K562 (cell line): Measurements from ENCODE around the gene TTC16. TPM values are rescaled to one million over a fixed set of nuclear protein-coding genes. Genes with fewer than 3 reads are reported as not detected.

ENCODE experiments used
- E2F5 ChIP-seq: sonication (generic); formaldehyde crosslinking; IDR thresholded peaks from 2 replicates; pipeline ENCODE4 v1.8.0; 2022; ENCODE audit warnings: mild to moderate bottlenecking, missing genetic modification reagents
- GABPA ChIP-seq: fragments of 200-800 bp; sonication (Bioruptor generic); conservative IDR thresholded peaks from 2 replicates; pipeline ENCODE4 v1.6.1; 2016; ENCODE audit warnings: low read depth, missing genetic modification characterization, missing compliant biosample characterization
- GTF2F1 ChIP-seq: IDR thresholded peaks from 2 replicates; pipeline ENCODE4 v1.6.1; 2011; ENCODE audit warnings: low read depth, low read length, improper control_type of control experiment
- NR2F6 ChIP-seq: fragments of 450-650 bp; formaldehyde crosslinking; IDR thresholded peaks from 2 replicates; pipeline ENCODE4 v1.4.0; 2020; ENCODE audit warnings: mild to moderate bottlenecking
- NR4A1 ChIP-seq, 2 experiments: fragments of 250-450 bp in 1 of 2; fragments of 450-650 bp in 1 of 2; sonication (Bioruptor Pico) in 1 of 2; IDR thresholded peaks; 2 replicates each; pipeline versions ENCODE4 v1.4.0 to v1.6.1; 2016 to 2020; ENCODE audit warnings: mild to moderate bottlenecking in 2 of 2, missing compliant biosample characterization in 1 of 2, missing genetic modification characterization in 1 of 2, moderate library complexity in 1 of 2
- NRF1 ChIP-seq, 2 experiments: fragments of 450-650 bp; IDR thresholded peaks in 1 of 2; conservative IDR thresholded peaks in 1 of 2; 2 replicates each; pipeline ENCODE4 v1.6.1; 2014; ENCODE audit warnings: mild to moderate bottlenecking in 2 of 2
- PKNOX1 ChIP-seq: fragments of 450-650 bp; IDR thresholded peaks from 2 replicates; pipeline ENCODE4 v1.6.1; 2016
- RB1 ChIP-seq: fragments of 450-650 bp; IDR thresholded peaks from 2 replicates; pipeline ENCODE4 v1.6.1; 2017; ENCODE audit warnings: low read depth, mild to moderate bottlenecking
- REST ChIP-seq, 2 experiments: fragments of 450-650 bp; formaldehyde crosslinking in 1 of 2; IDR thresholded peaks; 2 replicates each; pipeline versions ENCODE4 v1.4.0 to v1.6.1; 2014 to 2020; ENCODE audit warnings: mild to moderate bottlenecking in 2 of 2, borderline replicate concordance in 1 of 2, low read depth in 1 of 2
- TRIM25 ChIP-seq: fragments of 450-650 bp; IDR thresholded peaks from 2 replicates; pipeline ENCODE4 v1.7.0; 2016; ENCODE audit warnings: borderline replicate concordance
- ZBTB17 ChIP-seq: fragments of 450-650 bp; formaldehyde crosslinking; IDR thresholded peaks from 2 replicates; pipeline ENCODE4 v1.4.0; 2020; ENCODE audit warnings: mild to moderate bottlenecking
- ZC3H4 ChIP-seq: sonication (generic); formaldehyde crosslinking; IDR thresholded peaks from 2 replicates; pipeline ENCODE4 v1.9.0; 2021; ENCODE audit warnings: missing genetic modification reagents, borderline replicate concordance
- ZNF263 ChIP-seq: sonication (generic); formaldehyde crosslinking; IDR thresholded peaks from 2 replicates; pipeline ENCODE4 v1.8.0; 2022; ENCODE audit warnings: mild to moderate bottlenecking, missing genetic modification reagents, borderline replicate concordance
- polyA plus RNA-seq, 8 experiments: library from polyadenylated mRNA; depleted of rRNA in 4 of 8; stranded (reverse) in 5 of 8; unstranded in 3 of 8; fragments of >200 nt; fragmentation: Nextera tagmentation in 2 of 8; fragmentation: Illumina TruSeq in 1 of 8; extraction: Ambion mirVana in 2 of 8; extraction: Trizol in 1 of 8; gene quantifications; 2 replicates each; pipeline versions ENCODE4 v1.2.1 to v1.2.3, GENCODE V29; 2011 to 2014; ENCODE audit warnings: inconsistent platforms in 1 of 8, missing spikeins in 1 of 8
- total RNA-seq, 7 experiments: library from RNA; depleted of rRNA in 6 of 7; stranded (reverse); fragments of >200 nt in 6 of 7; fragmentation: Illumina TruSeq in 2 of 7; extraction: Trizol in 2 of 7; gene quantifications; 2 replicates each; pipeline versions ENCODE4 v1.2.1 to v1.2.3, GENCODE V29; 2011 to 2021; ENCODE audit warnings: low replicate concordance in 1 of 7

Gene TTC16
- total and polyA plus RNA-seq, 9 of the 15 experiments (the other 6 are each of a cell fraction or from before 2014, with no cell fraction given) = 0.11 TPM; not detected in 8

GRCh38 chr9:127734747-127735529 lies 19.1 kb downstream of the TTC16 start, which contains the start of gene TOR2A (continued):
- TF ChIP-seq REST (IDR thresholded peaks at IDR 0.05; ENCODE audit: borderline replicate concordance) (peak; percentile 95), REST (CRISPR knock-in tag; IDR thresholded peaks at IDR 0.05; ENCODE audit: low read depth) (peak; percentile 81; the same call in 1 of the 2 replicates), NRF1 (conservative IDR thresholded peaks at IDR 0.05 in 1 of 2, IDR thresholded peaks at IDR 0.05 in 1 of 2) (peak; percentile 66 to 69), ZBTB17 (CRISPR knock-in tag) (peak; percentile 80), PKNOX1 (peak; percentile 78), NR4A1 (CRISPR knock-in tag; IDR thresholded peaks at IDR 0.05) (no peak), NR4A1 (tag; IDR thresholded peaks at IDR 0.05) (0 out of 2 replicates have a peak, but pooled peaks have one; percentile 27), NR2F6 (CRISPR knock-in tag) (peak; percentile 62; the same call in 1 of the 2 replicates), ZNF263 (CRISPR knock-in tag) (peak; percentile 65; the same call in 1 of the 2 replicates), RB1 (peak; percentile 88), GTF2F1 (0 out of 2 replicates have a peak, but pooled peaks have one; percentile 64), GABPA (tag) (peak; percentile 93), TRIM25 (no peak), E2F5 (CRISPR knock-in tag) (peak; percentile 57; the same call in 1 of the 2 replicates), ZC3H4 (CRISPR knock-in tag) (no peak)
